HG02840 (cell line): ENCODE results near the gene KYAT1.
"Not testable (repeated sequence)": the region's sequence is repeated elsewhere in the genome, so short reads cannot be mapped to it uniquely, and the experiment has no call there.

Experiments
- ATAC-seq: cut with Tn5 transposase; IDR thresholded peaks from one replicate; pipeline ENCODE4 v1.9.1; 2021; ENCODE audit warnings: mild to moderate bottlenecking, moderate library complexity, moderate number of reproducible peaks; ENCODE audit not compliant: unreplicated experiment, low FRiP score

Gene KYAT1

DNA sequence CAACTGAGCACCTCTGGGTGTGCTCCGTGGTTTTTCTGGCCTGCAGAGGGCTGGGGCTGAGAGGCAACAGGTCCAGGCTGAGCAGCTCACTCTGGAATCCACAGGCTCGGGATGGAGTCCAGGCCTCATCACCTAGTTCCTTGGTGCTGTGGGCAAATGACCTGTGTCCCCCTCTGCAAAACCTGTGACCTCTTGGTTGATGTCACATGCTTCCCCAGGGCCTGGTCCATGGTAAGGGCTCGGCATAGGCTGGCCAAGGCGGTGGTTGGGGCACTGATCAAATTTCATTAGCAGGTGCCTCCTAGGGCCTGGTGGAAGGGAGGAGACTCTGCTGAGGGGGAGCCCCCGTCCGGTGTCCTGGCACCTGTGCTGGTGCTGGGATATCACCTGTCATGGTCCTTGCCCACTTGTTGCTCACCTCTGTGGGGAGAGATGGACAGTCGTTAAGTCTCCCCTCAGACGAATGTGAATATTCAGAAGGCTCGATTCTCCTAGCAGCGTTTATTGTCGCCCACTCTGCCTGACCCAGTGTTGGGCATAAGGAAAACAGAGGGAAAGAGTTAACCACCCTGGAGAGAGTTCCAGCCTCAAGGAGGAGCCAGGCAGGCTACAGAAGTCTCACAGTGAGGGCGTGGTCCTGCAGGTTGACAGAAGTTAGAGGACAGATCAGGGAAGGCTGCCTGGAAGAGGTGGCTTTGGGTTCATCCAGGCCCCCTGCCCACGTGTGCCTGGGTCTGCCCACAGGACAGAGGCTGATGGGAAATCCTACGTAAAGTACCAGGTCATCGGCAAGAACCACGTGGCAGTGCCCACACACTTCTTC is 60.0 kb downstream of the KYAT1 start:
- ATAC-seq: no peak

- ATAC-seq: no peak
These were observed 60.8 kb downstream of the KYAT1 start for GRCh38 chr9:128820665-128821583.

DNA sequence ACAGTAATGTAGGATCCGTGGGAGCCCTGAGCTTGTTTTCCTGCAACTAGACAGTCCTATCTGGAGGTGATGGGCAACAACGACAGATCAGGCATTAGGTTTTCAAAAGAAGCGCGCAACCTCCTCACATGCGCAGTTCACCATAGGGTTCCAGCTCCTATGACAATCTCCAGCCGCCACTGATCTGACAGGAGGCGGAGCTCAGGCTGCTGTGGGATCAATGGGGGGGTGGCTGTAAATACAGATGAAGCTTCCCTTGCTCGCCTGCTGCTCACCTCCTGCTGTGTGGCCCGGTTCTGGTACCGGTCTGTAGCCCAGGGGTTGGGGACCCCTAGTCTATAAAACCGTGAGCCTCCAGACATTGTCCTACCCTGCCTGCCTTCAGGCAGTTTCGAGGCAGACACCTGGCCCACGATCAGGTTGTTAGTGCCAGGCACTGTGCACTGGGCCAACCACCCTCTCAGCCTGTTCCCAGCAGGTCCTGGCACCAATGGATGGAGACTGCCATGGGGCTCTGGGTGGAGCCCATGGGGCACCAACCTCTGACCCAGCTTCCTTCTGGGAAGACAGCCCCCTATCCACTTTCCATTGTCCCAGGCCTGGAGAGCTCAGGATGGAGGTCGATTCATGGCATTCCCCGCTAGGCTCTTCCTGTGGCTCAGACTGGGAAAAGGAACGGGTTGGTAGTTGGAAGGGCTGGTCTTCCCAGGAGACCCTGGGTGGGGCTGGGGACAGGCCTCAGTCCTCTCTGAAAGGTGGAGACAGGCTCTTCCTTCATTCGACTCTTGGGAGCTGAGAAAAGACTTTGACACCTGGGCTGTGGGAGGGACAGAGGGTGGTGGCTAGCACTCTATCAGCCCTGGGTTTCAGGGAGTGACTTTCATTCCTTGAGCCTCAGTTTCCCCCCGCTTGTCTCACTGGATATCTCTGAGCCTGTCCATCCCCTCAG is 61.8 kb downstream of the KYAT1 start:
- ATAC-seq: no peak

DNA sequence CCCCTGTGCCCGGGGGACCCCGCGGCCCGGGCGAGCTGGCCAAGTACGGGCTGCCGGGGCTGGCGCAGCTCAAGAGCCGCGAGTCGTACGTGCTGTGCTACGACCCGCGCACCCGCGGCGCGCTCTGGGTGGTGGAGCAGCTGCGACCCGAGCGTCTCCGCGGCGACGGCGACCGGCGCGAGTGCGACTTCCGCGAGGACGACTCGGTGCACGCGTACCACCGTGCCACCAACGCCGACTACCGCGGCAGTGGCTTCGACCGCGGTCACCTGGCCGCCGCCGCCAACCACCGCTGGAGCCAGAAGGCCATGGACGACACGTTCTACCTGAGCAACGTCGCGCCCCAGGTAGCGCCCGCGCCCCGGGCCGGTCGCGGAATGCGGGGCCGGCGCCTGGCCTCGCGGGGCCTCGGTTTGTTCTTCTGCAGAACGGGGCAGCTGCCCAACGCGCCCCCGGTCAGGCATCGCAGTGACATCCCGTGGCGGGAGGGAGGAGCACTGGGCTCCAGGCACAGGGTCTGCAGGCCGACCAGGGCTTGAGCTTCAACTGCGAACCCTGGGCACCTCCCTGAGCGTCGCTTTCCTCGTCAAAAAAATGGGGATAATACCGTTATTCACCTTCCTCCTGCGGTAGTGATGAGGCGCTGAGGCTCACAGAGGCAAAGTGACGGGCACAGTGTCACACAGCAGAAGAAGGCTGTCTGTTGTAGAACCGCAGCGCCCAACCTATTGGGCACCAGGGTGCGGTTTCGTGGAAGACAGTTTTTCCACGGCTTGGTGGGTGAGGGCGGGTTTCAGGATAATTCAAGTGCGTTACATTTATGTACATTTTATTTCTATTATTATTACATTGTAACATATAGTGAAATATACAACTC is 62.7 kb downstream of the KYAT1 start:
- peak; percentile 24 for ATAC-seq

- ATAC-seq: peak; percentile 79
These were observed 63.5 kb downstream of the KYAT1 start, which contains the start of gene ENDOG for GRCh38 chr9:128818099-128818838. Gene ENDOG, plus strand, starts transcription at chr9:128818500. Its CDS starts 185 bp downstream, at chr9:128818685.

GRCh38 chr9:128810873-128811272 is 70.9 kb downstream of the KYAT1 start:
- ATAC-seq: no peak

- ATAC-seq: no peak
These were observed 71.9 kb downstream of the KYAT1 start for GRCh38 chr9:128809831-128810230.

DNA sequence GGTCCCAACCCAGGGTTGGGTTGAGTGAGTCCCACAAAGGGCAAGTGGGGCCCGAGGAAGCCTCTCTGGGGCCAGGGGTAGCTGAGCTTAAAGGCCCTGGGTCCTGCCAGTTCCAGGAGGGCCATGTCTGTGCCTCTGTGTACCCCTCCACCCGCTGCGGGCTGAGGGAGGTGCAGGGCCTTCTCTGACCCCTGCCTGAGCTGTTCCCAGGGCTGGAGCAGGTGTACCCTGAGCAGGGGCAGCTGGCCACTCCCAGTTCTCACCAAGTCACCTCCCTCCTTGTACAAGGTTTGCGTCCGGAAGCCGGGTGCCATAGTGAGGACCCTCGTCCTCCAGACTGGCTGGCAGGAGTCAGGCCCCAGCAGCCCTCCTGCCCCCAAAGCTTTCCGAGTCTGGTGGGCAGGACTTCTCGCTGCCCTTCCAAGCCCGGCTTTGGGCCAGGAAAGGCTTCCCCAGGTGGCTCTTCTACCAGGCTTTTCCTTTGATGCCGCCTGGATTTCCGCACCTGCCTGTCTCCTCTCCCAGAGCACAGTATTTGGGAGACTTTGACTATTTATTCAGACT is 72.6 kb downstream of the KYAT1 start:
- no peak for ATAC-seq

DNA sequence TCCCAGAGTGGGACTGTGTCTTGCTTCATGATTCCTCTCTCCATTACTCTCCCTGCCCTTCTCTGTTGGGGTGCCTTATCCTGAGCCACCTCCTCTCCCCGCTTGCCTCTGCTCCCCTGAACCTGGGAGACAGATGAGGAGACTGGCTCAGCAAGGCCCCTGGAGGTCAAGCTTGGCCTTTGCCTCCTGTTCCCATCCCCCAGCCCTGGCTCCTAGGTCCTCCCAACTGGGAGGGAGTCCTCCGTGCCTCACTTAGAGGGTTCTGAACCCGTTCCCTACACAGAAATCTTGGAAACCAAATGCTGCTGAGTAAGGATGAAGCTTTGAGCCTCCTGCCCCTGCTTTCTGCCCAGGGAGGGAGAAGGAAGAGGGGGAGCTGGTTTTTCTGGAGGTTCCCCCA is 73.2 kb downstream of the KYAT1 start:
- no peak for ATAC-seq

GRCh38 chr9:128807827-128808226 is 73.9 kb downstream of the KYAT1 start:
- ATAC-seq: no peak

- ATAC-seq: no peak
These were observed 76.1 kb downstream of the KYAT1 start for GRCh38 chr9:128805661-128806060.

- no peak for ATAC-seq
These were observed 79.3 kb downstream of the KYAT1 start for GRCh38 chr9:128802482-128802881.

- no peak for ATAC-seq
These were observed 81.7 kb downstream of the KYAT1 start for GRCh38 chr9:128800061-128800460.

- ATAC-seq: no peak
These were observed 82.9 kb downstream of the KYAT1 start for GRCh38 chr9:128798896-128799295.

- not testable (repeated sequence) for ATAC-seq
These were observed 86.8 kb downstream of the KYAT1 start for GRCh38 chr9:128794961-128795360.

DNA sequence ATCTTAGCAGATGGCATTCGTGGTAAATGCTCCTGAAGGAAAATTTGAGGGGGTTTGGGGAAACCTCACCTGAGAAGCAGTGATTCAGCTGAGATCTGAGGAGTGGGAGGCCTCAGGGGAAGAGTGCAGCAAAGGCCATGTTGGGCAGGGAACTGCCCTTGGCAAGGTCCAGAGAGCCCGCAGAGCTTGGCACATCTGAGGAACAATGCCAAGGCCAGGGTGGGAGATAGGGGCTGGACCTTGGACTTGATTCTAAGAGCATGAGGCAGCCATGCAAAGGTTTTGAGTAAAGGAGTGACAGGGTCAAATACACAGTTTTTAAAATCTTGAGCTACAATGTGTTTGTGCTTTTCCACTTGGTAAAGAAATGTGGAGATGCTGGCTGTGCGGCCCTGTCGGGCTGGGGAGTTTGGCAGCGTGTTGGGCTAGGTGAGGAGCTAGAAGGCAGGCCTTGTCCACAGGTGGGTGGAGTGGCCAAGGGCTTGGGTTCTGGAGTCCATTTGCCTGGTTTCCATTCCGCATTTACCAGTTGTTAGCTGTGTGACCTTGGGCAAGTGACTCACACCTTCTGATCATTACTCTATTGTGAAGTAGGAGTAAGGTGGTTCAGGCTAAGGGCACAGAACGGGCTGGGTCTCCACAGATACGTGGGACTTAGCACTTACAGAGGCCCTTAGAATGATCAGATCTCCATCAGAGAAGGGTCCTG is 88.6 kb downstream of the KYAT1 start:
- no peak for ATAC-seq

GRCh38 chr9:128792134-128792533 is 89.6 kb downstream of the KYAT1 start:
- ATAC-seq: no peak

GRCh38 chr9:128790536-128790935 is 91.2 kb downstream of the KYAT1 start:
- ATAC-seq: no peak
